ENCODE measurements around the gene ZMYND12.

DNA sequence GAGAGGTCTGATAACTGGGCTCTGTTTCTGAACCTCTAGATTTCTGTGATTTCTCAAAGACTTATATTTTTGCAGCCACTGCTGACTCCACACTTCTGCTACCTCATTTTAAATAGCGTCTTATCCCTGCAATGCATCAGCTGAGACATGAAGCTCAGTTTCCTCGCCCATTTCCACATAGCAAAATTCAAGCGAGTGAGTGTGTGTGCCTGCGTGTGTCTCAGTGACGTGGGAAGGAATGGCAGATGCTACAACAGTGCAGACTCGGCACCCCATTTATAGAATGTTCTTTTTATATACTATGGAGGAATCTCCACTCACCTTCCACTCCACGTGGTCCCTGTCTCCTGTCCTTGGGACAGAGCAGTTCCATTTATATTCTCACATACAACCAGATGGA lies 35.7 kb downstream of the ZMYND12 start:
- TF ChIP-seq, protein P1, sequence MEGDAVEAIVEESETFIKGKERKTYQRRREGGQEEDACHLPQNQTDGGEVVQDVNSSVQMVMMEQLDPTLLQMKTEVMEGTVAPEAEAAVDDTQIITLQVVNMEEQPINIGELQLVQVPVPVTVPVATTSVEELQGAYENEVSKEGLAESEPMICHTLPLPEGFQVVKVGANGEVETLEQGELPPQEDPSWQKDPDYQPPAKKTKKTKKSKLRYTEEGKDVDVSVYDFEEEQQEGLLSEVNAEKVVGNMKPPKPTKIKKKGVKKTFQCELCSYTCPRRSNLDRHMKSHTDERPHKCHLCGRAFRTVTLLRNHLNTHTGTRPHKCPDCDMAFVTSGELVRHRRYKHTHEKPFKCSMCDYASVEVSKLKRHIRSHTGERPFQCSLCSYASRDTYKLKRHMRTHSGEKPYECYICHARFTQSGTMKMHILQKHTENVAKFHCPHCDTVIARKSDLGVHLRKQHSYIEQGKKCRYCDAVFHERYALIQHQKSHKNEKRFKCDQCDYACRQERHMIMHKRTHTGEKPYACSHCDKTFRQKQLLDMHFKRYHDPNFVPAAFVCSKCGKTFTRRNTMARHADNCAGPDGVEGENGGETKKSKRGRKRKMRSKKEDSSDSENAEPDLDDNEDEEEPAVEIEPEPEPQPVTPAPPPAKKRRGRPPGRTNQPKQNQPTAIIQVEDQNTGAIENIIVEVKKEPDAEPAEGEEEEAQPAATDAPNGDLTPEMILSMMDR (conservative IDR thresholded peaks at IDR 0.05; ENCODE audit: low read depth, low read length), result no peak
- no peak for TF ChIP-seq EZH2 (IDR thresholded peaks at IDR 0.05; ENCODE audit: borderline replicate concordance, low read depth, low read length, poor library complexity, severe bottlenecking)

Measured in A673 (cell line).